EH (cell line): ENCODE measurements around the gene TBC1D5.

Experiments used
- DNase-seq: peaks from one replicate; pipeline ENCODE4 v3.0.0-alpha.2; 2015; ENCODE audit warnings: low read depth

The TBC1D5 gene

GRCh38 chr3:17179381-17180205 is 562.8 kb downstream of the TBC1D5 start:
- peak; percentile 40 for DNase-seq

- DNase-seq: no peak
Measured at GRCh38 chr3:17176757-17177156, 565.7 kb downstream of the TBC1D5 start.

GRCh38 chr3:17175187-17175807 is 567.1 kb downstream of the TBC1D5 start:
- peak; percentile 94 for DNase-seq

- no peak for DNase-seq
Measured at GRCh38 chr3:17166369-17166768, 576.1 kb downstream of the TBC1D5 start.

- no peak for DNase-seq
Measured at GRCh38 chr3:17162116-17162515, 580.3 kb downstream of the TBC1D5 start.

GRCh38 chr3:17160597-17160996 is 581.8 kb downstream of the TBC1D5 start:
- no peak for DNase-seq

- peak; percentile 15 for DNase-seq
Measured at GRCh38 chr3:17158941-17159682, 583.3 kb downstream of the TBC1D5 start.

GRCh38 chr3:17157713-17158112 is 584.7 kb downstream of the TBC1D5 start:
- DNase-seq: peak; percentile 88

- DNase-seq: no peak
Measured at GRCh38 chr3:17156864-17157263, 585.6 kb downstream of the TBC1D5 start.

GRCh38 chr3:17155951-17156350 is 586.5 kb downstream of the TBC1D5 start:
- no peak for DNase-seq

GRCh38 chr3:17154941-17155340 is 587.5 kb downstream of the TBC1D5 start:
- no peak for DNase-seq

- DNase-seq: no peak
Measured at GRCh38 chr3:17154221-17154620, 588.2 kb downstream of the TBC1D5 start.

GRCh38 chr3:17153209-17153608 is 589.2 kb downstream of the TBC1D5 start:
- DNase-seq: no peak

- no peak for DNase-seq
Measured at GRCh38 chr3:17151598-17152373, 590.6 kb downstream of the TBC1D5 start.

- DNase-seq: no peak
Measured at GRCh38 chr3:17149076-17149475, 593.4 kb downstream of the TBC1D5 start.

- no peak for DNase-seq
Measured at GRCh38 chr3:17144665-17144993, 597.8 kb downstream of the TBC1D5 start.

- no peak for DNase-seq
Measured at GRCh38 chr3:17143893-17144664, 598.4 kb downstream of the TBC1D5 start.

- DNase-seq: no peak
Measured at GRCh38 chr3:17142516-17142915, 599.9 kb downstream of the TBC1D5 start.

- no peak for DNase-seq
Measured at GRCh38 chr3:17141699-17142098, 600.7 kb downstream of the TBC1D5 start.

GRCh38 chr3:17140670-17141505 is 601.5 kb downstream of the TBC1D5 start:
- peak; percentile 16 for DNase-seq
